PC-3 (cell line): ENCODE measurements around the gene FSD1. TPM values are rescaled to one million over a fixed set of nuclear protein-coding genes. Genes with fewer than 3 reads are reported as not detected.

ENCODE experiments used
- ATAC-seq: fragments of 200-7000 bp; cut with Tn5 transposase; 2 replicates; pipeline ENCODE4 v1.9.1; 2020; ENCODE audit warnings: mild to moderate bottlenecking, moderate library complexity
- BruUV-seq: library from RNA; stranded (reverse); fragments of 400-500 nt; replicated peaks from 2 replicates; lab custom pipeline; 2021; lab: Mats Ljungman, UMichigan
- CTCF ChIA-PET: fragments of 300-600 bp; sonication (Branson Sonifier 250); formaldehyde crosslinking; loops from one replicate; lab custom pipeline; 2022; ENCODE audit warnings: antibody characterized with exemption; lab: Charles Lee
- POLR2A ChIA-PET: fragments of 300-600 bp; sonication (Branson Sonifier 250); formaldehyde crosslinking; loops from one replicate; lab custom pipeline; 2022; ENCODE audit warnings: antibody characterized with exemption; ENCODE audit not compliant: unreplicated experiment; lab: Charles Lee
- DNase-seq: peaks from one replicate; pipeline ENCODE4 v3.0.0-alpha.2; 2015
- H2AFZ ChIP-seq: fragments of 300-600 bp; sonication (generic); 2 replicates; pipeline ENCODE4 v1.6.0; 2016; ENCODE audit warnings: antibody characterized with exemption, low read length
- H3F3A ChIP-seq: fragments of 300-600 bp; sonication (generic); one replicate; pipeline ENCODE4 v1.6.0; 2017; ENCODE audit warnings: antibody characterized with exemption, low read length, control low read depth, mild to moderate bottlenecking; ENCODE audit not compliant: unreplicated experiment
- H3K27ac ChIP-seq: fragments of 300-600 bp; sonication (generic); 2 replicates; pipeline ENCODE4 v1.5.1; 2016; ENCODE audit warnings: mild to moderate bottlenecking, low read length
- H3K27me3 ChIP-seq: fragments of 300-600 bp; sonication (generic); 2 replicates; pipeline ENCODE4 v1.6.1; 2016; ENCODE audit warnings: low read length, mixed read lengths
- H3K36me3 ChIP-seq: fragments of 300-600 bp; sonication (generic); 2 replicates; pipeline ENCODE4 v1.6.1; 2016; ENCODE audit warnings: low read depth, mixed run types, low read length, mixed read lengths
- H3K4me1 ChIP-seq: fragments of 300-600 bp; sonication (generic); 2 replicates; pipeline ENCODE4 v1.5.1; 2016; ENCODE audit warnings: low read length; ENCODE audit not compliant: insufficient read depth
- H3K4me2 ChIP-seq: fragments of 300-600 bp; sonication (generic); 2 replicates; pipeline ENCODE4 v1.6.0; 2016; ENCODE audit warnings: low read length
- H3K4me3 ChIP-seq: fragments of 300-600 bp; sonication (generic); 2 replicates; pipeline ENCODE4 v1.5.1; 2016; ENCODE audit warnings: mild to moderate bottlenecking, low read length, mixed read lengths
- H3K79me2 ChIP-seq: fragments of 300-600 bp; sonication (generic); 2 replicates; pipeline ENCODE4 v1.6.1; 2017; ENCODE audit warnings: low read length, mixed read lengths
- H3K9ac ChIP-seq: fragments of 300-600 bp; sonication (generic); 2 replicates; pipeline ENCODE4 v1.6.0; 2016; ENCODE audit warnings: mild to moderate bottlenecking, low read length
- H3K9me2 ChIP-seq: fragments of 300-600 bp; sonication (generic); replicated peaks from 2 replicates; pipeline ENCODE4 v1.6.1; 2016; ENCODE audit warnings: mixed run types, low read length, mixed read lengths
- H3K9me3 ChIP-seq: fragments of 300-600 bp; sonication (generic); 2 replicates; pipeline ENCODE4 v1.6.1; 2016; ENCODE audit warnings: low read length, mixed read lengths
- H4K20me1 ChIP-seq: fragments of 300-600 bp; sonication (generic); 2 replicates; pipeline ENCODE4 v1.6.1; 2016; ENCODE audit warnings: low read length, mixed read lengths
- EZH2 ChIP-seq: fragments of 300-600 bp; sonication (generic); IDR thresholded peaks from one replicate; pipeline ENCODE4 v1.6.1; 2017; ENCODE audit warnings: antibody characterized with exemption, mild to moderate bottlenecking, low read length; ENCODE audit not compliant: unreplicated experiment
- EZH2phosphoT487 ChIP-seq: fragments of 300-600 bp; sonication (generic); IDR thresholded peaks from 2 replicates; pipeline ENCODE4 v1.6.1; 2018; ENCODE audit warnings: mild to moderate bottlenecking, antibody characterized with exemption, low read length, borderline replicate concordance
- intact Hi-C: fragments of 100-400 bp; cut with micrococcal nuclease; formaldehyde crosslinking; loops from 2 replicates; pipeline ENCODE4 v1.9.0; 2023
- total RNA-seq: library from RNA; depleted of rRNA; stranded (reverse); fragments of >200 nt; gene quantifications from 2 replicates; pipeline ENCODE4 v1.2.3, GENCODE V29; 2014
- TF ChIP-seq, protein P1 (sequence below): fragments of 300-600 bp; sonication (generic); conservative IDR thresholded peaks from 2 replicates; pipeline ENCODE4 v1.5.1; 2017; ENCODE audit warnings: antibody characterized with exemption, low read depth, mild to moderate bottlenecking, low read length

Gene FSD1
- total RNA-seq, 1 experiment from 2014 or later, result 8.7 TPM

DNA sequence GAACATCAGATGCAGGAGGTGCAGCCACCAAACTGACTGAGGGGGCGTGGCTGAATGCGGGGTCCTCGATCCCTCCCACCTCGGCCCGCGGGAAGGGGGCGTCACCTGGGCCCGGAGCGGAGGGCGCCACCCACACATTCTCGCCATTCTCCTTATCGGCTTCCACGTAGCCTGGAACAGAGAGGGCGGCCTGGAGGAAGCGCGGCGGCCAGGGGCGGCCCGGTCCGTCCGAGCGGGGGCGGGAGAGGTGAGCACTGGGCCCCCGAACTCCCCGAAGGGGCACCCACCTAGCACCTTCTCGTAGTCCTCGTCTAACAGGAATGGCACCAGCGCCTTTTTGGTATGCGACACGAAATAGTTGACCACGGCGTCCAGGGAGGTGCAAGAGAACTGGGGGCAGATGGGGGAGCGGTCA, 22.4 kb downstream of the FSD1 start:
- DNase-seq (no peak), ATAC-seq (no peak)
- Histone ChIP-seq H3K4me1 (no peaks in the 10 kb centered on the region), H3K36me3 (no peaks in the 10 kb centered on the region), H3K4me2 (no peak overlapping the region), H3K9ac (no peak overlapping the region), H4K20me1 (no peaks in the 10 kb centered on the region), H3K27ac (no peak overlapping the region), H3F3A (no peaks in the 10 kb centered on the region), H2AFZ (no peak overlapping the region), H3K4me3 (no peak overlapping the region), H3K27me3 (no peaks in the 10 kb centered on the region), H3K9me2 (no peaks in the 10 kb centered on the region), H3K79me2 (no peaks in the 10 kb centered on the region), H3K9me3 (no peaks in the 10 kb centered on the region)
- TF ChIP-seq, protein P1, sequence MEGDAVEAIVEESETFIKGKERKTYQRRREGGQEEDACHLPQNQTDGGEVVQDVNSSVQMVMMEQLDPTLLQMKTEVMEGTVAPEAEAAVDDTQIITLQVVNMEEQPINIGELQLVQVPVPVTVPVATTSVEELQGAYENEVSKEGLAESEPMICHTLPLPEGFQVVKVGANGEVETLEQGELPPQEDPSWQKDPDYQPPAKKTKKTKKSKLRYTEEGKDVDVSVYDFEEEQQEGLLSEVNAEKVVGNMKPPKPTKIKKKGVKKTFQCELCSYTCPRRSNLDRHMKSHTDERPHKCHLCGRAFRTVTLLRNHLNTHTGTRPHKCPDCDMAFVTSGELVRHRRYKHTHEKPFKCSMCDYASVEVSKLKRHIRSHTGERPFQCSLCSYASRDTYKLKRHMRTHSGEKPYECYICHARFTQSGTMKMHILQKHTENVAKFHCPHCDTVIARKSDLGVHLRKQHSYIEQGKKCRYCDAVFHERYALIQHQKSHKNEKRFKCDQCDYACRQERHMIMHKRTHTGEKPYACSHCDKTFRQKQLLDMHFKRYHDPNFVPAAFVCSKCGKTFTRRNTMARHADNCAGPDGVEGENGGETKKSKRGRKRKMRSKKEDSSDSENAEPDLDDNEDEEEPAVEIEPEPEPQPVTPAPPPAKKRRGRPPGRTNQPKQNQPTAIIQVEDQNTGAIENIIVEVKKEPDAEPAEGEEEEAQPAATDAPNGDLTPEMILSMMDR, result no peak
- TF ChIP-seq EZH2, result no peak
- no peak for TF ChIP-seq EZH2phosphoT487
- intact Hi-C loops, result no loop called here
- BruUV-seq, result no TSS peak
- ChIA-PET CTCF (no interaction called here), POLR2A (no interaction called here)

DNA sequence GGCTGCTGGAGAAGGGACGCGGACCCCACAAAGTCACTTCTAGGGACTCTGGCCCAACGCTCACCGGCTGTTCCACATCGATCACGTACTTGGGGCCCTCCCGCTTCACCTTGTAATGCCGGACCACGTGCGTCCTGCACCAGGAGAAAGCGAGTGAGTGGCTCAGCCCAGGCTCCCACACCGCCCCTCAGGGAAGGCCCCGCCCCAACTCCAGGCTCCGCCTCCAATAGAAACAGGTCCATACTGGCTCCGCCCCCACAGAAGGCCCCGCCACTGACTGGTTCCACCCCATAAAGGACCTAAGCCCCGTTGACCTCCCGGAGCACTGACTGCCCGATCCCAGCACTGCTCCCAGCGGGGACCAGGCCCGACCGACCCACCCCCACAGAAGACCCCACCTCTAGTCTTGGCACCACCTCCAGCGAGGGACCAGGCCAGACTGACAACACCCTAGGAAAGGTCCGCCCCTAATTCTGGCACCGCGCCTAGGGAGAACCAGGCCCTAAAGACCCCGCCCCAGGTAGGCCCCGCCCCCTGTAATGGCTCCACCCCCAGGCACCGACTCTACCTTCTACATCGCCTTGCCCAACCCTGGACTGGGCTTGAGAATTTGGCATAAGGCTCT, 23.0 kb downstream of the FSD1 start:
- H3K36me3 ChIP-seq, result no peaks in the 10 kb centered on the region
- no TSS peak for BruUV-seq
- H3K9ac ChIP-seq, result no peak overlapping the region
- no peaks in the 10 kb centered on the region for H3K79me2 ChIP-seq
- H3K9me3 ChIP-seq, result no peaks in the 10 kb centered on the region
- POLR2A ChIA-PET, result no interaction called here
- no peak for TF ChIP-seq EZH2phosphoT487
- TF ChIP-seq EZH2, result no peak
- TF ChIP-seq, protein P1, result no peak
- no peaks in the 10 kb centered on the region for H3K4me1 ChIP-seq
- no peak overlapping the region for H2AFZ ChIP-seq
- CTCF ChIA-PET, result no interaction called here
- ATAC-seq (no peak; the same call in 1 of the 2 replicates), DNase-seq (no peak)
- no peak overlapping the region for H3K27ac ChIP-seq
- H3K9me2 ChIP-seq, result no peaks in the 10 kb centered on the region
- no peaks in the 10 kb centered on the region for H3F3A ChIP-seq
- intact Hi-C loops, result no loop called here
- no peak overlapping the region for H3K4me2 ChIP-seq
- H3K27me3 ChIP-seq, result no peaks in the 10 kb centered on the region
- H3K4me3 ChIP-seq, result no peak overlapping the region
- H4K20me1 ChIP-seq, result no peaks in the 10 kb centered on the region

DNA sequence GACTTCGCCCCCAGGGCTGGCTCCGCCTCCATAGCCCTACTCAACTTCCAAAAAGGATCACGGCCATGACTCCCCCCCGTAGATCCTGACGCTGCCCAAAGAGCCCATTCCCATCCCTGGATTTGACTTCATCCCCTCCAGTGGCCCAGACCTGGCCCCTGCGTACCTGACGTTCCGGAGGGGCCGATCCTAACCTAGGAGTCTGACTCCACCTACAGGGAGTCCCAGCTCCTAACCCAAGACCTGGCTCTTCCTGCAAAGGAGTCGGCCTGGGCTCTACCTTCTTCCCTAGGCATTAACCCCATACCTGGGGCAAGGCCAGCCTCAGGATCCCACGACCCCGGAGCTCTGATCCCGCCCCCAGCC, 23.5 kb downstream of the FSD1 start:
- Histone ChIP-seq H2AFZ (no peak overlapping the region), H3K27me3 (no peaks in the 10 kb centered on the region), H3K4me3 (no peak overlapping the region), H3K9ac (no peak overlapping the region), H3F3A (no peaks in the 10 kb centered on the region), H3K9me3 (no peaks in the 10 kb centered on the region), H3K27ac (no peak overlapping the region), H3K36me3 (no peaks in the 10 kb centered on the region), H3K79me2 (no peaks in the 10 kb centered on the region), H3K9me2 (no peaks in the 10 kb centered on the region), H3K4me1 (no peaks in the 10 kb centered on the region), H3K4me2 (no peak overlapping the region), H4K20me1 (no peaks in the 10 kb centered on the region)
- BruUV-seq, result no TSS peak
- ChIA-PET CTCF (no interaction called here), POLR2A (no interaction called here)
- TF ChIP-seq, protein P1, result no peak
- TF ChIP-seq EZH2phosphoT487 (no peak), EZH2 (no peak)
- intact Hi-C loops, result no loop called here
- ATAC-seq (no peak), DNase-seq (no peak)
